SJSA1 (cell line): ENCODE measurements around the gene FGD3. TPM values are rescaled to one million over a fixed set of nuclear protein-coding genes. Genes with fewer than 3 reads are reported as not detected.
A peak's percentile ranks its signal among the peaks of the same experiment; 100 is the strongest.
"Not testable (repeated sequence)": the region's sequence is repeated elsewhere in the genome, so short reads cannot be mapped to it uniquely, and the experiment has no call there.

ENCODE experiments used
- DNase-seq, 2 experiments: peaks; one replicate each; pipeline ENCODE4 v3.0.0-alpha.2; 2015 to 2020; ENCODE audit warnings: low spot score in 2 of 2, low read depth in 1 of 2
- H3K27ac ChIP-seq: fragments of 250-450 bp; sonication (Bioruptor Pico); 2 replicates; pipeline ENCODE4 v1.5.1; 2020; ENCODE audit warnings: mild to moderate bottlenecking, moderate library complexity
- H3K27me3 ChIP-seq: fragments of 250-450 bp; sonication (Bioruptor Pico); replicated peaks from 2 replicates; pipeline ENCODE4 v1.5.1; 2020; ENCODE audit warnings: mild to moderate bottlenecking, moderate library complexity
- H3K36me3 ChIP-seq: fragments of 250-450 bp; sonication (Bioruptor Pico); 2 replicates; pipeline ENCODE4 v1.5.1; 2020; ENCODE audit warnings: mild to moderate bottlenecking
- H3K4me1 ChIP-seq: fragments of 250-450 bp; sonication (Bioruptor Pico); replicated peaks from 2 replicates; pipeline ENCODE4 v1.6.1; 2021; ENCODE audit warnings: mild to moderate bottlenecking
- H3K4me3 ChIP-seq: fragments of 250-450 bp; sonication (Bioruptor Pico); 2 replicates; pipeline ENCODE4 v1.5.1; 2020; ENCODE audit warnings: mild to moderate bottlenecking
- H3K9me3 ChIP-seq: fragments of 250-450 bp; sonication (Bioruptor Pico); replicated peaks from 2 replicates; pipeline ENCODE4 v1.5.1; 2020; ENCODE audit warnings: mild to moderate bottlenecking
- total RNA-seq: library from RNA; depleted of rRNA; stranded (reverse); fragments of >200 nt; shearing (Covaris generic); gene quantifications from 2 replicates; pipeline ENCODE4 v1.2.3, GENCODE V29; 2014

FGD3 gene
- total RNA-seq, 1 experiment from 2014 or later, result not detected

DNA sequence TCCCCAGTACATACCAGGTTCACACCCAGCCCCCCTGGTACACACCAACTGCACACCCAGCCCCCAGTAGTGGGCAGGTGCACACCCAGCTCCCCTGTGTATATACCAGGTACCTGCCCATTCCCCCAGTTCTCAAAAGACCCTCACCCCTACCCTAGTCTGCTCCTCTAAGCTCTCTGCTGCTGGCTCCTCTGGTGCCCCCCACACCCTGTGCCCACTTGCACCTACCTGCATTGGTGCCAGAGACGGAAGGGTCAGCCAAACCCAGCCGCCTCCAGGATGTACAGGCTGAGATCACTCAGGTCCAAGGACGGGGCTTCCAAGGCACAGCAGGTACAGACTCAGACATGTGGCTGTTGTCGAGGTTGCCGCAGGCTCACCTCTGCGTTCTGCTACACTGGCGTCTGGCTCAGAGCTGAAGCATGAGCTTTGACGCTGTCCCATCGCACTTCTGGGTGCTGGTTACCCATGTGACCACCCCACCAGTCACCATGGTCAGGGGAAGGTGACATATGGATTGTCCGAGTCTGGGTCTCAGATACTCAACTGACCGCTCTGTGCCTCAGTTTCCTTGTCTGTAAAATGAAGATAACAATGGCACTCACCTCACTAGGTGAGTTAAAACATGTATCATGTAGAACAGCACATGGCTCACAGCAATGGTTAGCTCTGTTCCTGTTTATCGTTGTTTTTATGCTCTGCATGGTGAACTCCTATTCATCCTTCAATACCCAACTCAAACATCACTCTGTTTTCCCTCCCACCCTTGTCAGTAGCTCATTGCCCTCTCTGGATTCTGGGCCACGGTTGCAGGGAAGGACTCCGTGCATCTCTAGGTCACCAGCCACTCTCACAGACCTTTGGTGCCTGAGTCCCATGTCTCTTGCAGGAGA is 65.9 kb downstream of the FGD3 start:
- H3K27ac ChIP-seq, result no peak overlapping the region
- H3K36me3 ChIP-seq, result no peaks in the 10 kb centered on the region
- H3K4me3 ChIP-seq, result no peak overlapping the region
- H3K27me3 ChIP-seq, result no peaks in the 10 kb centered on the region; the same call in 1 of the 2 replicates
- no peaks in the 10 kb centered on the region for H3K9me3 ChIP-seq
- DNase-seq, result no peak
- no peaks in the 10 kb centered on the region for H3K4me1 ChIP-seq

DNA sequence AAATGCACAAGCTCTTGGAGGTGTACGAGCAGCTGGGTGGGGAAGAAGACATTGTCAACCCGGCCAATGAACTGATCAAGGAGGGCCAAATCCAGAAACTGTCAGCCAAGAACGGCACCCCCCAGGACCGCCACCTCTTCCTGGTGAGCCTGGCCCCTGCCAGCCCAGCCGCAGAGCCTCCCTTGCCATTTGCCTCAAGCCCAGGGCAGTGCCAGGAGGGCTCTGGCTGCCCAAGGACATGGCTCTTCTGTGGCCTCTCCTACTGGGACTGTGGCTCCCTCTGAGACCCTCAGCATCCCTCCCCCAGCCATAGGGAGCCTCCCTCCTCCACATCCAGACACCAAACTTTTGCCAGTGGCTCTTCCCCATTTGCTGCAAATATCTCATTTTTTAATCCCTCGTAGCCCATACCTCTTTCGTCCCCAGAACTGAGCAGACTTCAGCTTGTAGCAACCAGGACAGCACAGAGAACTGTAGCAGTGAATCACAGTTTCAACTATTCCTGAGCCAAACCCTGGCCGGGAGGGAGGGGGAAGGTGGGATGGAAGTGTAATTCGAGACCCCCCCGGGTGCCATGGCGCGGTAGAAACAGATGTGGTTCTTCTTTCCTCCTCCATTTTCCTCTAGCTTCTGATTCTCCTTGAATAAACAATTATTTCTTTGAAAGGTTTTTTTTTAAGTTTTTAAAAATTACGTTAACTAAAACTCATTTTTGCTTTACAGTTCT is 66.7 kb downstream of the FGD3 start:
- H3K9me3 ChIP-seq, result no peaks in the 10 kb centered on the region
- H3K36me3 ChIP-seq, result no peaks in the 10 kb centered on the region
- no peaks in the 10 kb centered on the region for H3K4me1 ChIP-seq

DNA sequence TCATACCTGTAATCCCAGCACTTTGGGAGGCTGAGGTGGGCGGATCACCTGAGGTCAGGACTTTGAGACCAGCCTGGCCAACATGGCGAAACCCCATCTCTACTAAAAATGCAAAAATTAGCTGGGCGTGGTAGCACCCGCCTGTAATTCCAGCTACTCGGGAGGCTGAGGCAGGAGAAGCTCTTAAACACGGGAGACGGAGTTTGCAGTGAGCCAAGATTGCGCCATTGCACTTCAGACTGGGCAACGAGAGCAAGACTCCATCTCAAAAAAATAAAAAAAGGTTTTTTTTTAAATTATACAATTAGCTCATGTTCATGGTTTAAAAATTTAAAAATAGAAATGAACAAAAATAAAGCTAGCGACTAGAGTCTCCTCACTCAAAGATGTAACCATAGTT is 67.9 kb downstream of the FGD3 start:
- DNase-seq, result peak in 1 of 2 experiments; percentile 2
- H3K4me1 ChIP-seq, result not testable (repeated sequence)

More for the DNA sequence above, 66.7 kb downstream of the FGD3 start:
- Histone ChIP-seq H3K27ac (no peak overlapping the region), H3K27me3 (no peaks in the 10 kb centered on the region; the same call in 1 of the 2 replicates), H3K4me3 (no peak overlapping the region)
- peak in 1 of 2 experiments; percentile 31 for DNase-seq

DNA sequence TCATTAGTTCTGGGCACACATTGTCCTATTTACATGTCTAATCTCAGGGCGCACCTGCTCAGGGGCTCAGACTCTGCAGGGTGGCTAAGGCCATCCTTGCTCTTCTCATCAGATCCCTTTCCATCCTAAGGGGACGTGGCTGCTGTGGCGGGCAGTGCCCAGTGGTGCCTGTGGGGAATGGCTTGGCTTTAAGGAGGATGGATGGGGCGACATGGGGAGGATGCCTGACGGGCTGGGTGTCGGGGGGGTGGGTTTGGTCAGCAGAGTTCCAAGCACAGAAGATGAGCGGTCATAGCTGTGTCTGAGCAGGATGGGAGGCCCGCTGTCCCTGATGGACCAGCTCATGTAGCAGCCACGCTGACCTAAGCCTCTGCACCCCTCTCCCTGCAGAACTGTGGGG is 70.3 kb downstream of the FGD3 start:
- DNase-seq, result peak in 1 of 2 experiments; percentile 30
- no peaks in the 10 kb centered on the region for H3K9me3 ChIP-seq

More for the DNA sequence above, 67.9 kb downstream of the FGD3 start:
- not testable (repeated sequence) for H3K9me3 ChIP-seq, H3K4me3 ChIP-seq, H3K36me3 ChIP-seq, H3K27me3 ChIP-seq, H3K27ac ChIP-seq

DNA sequence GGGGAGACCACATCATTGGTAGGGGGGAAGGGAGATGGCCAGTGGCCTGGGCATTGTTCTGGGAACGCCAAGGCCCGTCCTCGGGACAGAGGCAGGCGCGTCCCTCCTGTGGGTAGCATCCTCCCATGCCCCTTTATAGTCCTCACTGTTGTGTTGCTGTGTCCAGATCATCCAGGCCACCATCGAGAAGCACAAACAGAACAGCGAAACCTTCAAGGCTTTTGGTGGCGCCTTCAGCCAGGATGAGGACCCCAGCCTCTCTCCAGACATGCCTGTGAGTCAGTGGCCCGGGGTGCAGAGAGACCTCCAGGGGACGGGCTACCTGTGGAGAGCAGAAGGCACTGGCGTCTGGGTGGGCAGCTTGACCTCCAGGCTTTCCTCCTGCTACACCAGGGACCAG is 72.8 kb downstream of the FGD3 start:
- no peak for DNase-seq
- no peak overlapping the region for H3K4me3 ChIP-seq
- H3K9me3 ChIP-seq, result no peaks in the 10 kb centered on the region
- no peak overlapping the region for H3K27ac ChIP-seq
- H3K27me3 ChIP-seq, result no peaks in the 10 kb centered on the region; the same call in 1 of the 2 replicates
- H3K36me3 ChIP-seq, result no peaks in the 10 kb centered on the region
- no peaks in the 10 kb centered on the region for H3K4me1 ChIP-seq

More for the DNA sequence above, 70.3 kb downstream of the FGD3 start:
- no peaks in the 10 kb centered on the region; the same call in 1 of the 2 replicates for H3K27me3 ChIP-seq
- no peaks in the 10 kb centered on the region for H3K36me3 ChIP-seq
- H3K4me3 ChIP-seq, result no peak overlapping the region
- H3K27ac ChIP-seq, result no peak overlapping the region
- H3K4me1 ChIP-seq, result no peaks in the 10 kb centered on the region

DNA sequence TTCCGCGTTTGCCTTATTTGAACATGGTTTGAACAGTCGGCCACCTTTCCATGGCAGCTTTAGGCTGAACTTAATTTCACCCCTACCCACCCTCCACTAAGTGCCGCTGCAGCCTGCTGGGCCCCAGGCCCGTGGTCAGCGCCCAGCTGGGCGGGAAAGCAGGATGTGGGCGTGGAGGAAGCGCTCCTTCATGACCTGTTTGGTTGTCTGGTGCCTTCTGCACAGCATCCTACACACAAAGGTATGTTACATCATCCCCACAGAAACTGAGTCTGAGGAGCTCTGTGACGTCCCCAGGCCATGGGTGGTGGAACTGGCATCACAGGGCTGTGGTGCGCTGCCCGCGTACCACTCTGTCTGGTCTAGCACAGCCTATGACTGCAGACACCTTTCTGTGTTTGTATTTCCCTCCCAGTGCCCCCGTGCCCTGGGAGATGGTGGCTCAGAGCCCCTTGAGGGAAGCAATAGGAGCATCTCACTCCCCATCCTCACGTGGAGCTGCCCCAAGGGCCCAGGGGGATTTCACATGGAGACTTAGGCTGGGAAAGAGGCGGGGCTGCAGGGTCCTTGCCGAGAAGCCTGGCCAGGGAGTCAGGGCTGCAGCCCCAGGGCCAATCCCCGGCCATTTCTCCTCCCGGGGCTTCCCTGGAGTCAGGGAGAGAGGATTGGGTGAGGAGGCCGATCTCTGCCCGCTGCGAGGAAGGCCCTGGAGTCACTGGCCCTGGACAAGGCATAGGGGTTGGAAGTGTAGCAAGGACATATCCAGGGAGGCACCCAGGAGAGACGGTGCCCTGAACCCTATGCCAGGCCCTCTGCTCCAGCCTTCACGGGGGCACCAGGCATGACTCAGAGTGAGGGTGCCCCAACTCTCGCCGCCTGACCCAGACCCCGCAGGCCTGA is 73.7 kb downstream of the FGD3 start:
- no peak overlapping the region for H3K4me3 ChIP-seq
- no peaks in the 10 kb centered on the region for H3K4me1 ChIP-seq
- H3K9me3 ChIP-seq, result no peaks in the 10 kb centered on the region
- H3K36me3 ChIP-seq, result no peaks in the 10 kb centered on the region
- DNase-seq, result no peak
- H3K27me3 ChIP-seq, result no peaks in the 10 kb centered on the region; the same call in 1 of the 2 replicates
- no peak overlapping the region for H3K27ac ChIP-seq

DNA sequence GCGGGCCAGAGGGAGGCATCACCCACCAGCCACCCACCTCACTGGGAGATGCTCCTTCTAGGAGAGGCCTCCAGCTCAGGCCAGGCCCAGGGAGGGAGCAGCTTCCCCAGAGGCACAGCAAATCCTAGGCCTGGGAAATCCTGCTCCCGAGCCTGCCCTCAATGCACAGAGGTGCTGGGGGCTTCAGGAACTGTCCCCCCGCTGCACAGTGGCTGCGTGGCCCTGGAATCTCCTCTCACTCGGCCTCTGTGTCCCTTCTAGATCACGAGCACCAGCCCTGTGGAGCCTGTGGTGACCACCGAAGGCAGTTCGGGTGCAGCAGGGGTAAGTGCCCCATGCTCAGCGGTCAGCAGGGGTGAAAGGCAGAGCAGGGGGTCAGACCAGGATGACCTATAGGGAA is 74.7 kb downstream of the FGD3 start:
- H3K27ac ChIP-seq, result no peak overlapping the region
- H3K36me3 ChIP-seq, result no peaks in the 10 kb centered on the region
- DNase-seq, result no peak
- no peaks in the 10 kb centered on the region for H3K4me1 ChIP-seq
- no peaks in the 10 kb centered on the region for H3K9me3 ChIP-seq
- no peaks in the 10 kb centered on the region; the same call in 1 of the 2 replicates for H3K27me3 ChIP-seq
- no peak overlapping the region for H3K4me3 ChIP-seq

DNA sequence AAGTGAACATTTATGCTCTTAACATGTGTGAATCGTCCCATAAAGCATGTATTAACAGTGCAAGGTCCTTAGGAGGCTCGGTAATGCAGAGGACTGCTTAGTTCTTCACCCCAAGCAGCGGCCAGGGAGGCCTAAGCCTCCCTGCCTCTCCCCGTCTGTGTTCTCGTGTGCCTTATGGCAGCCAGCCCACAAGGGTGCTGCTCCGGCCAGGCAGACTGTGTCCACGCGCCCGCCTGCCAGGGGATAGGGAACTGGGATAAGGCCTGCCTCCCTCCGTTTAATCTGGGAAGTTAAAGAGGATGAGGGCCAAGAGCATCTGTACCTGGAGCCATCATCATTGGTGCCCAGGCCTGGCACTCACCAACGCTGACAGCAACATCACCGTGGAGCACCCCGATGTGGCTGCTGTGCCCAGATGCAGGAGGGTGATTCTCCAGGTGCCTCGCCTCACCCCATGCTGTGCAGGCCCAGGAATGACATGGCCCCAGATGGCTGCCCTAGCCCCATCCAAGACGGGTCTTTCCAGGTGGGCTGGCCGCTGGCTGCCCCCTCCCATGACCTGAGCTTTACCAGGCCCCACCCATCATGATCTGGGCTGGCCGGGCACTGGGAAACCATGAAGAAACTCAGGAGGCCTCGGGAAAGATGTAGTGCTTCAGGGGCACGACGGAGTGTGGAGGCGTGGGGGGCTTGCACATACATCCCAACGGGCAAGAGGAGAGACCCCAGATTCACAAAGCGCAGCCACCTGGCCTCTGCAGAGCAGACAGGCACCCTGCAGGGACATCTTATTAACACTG is 75.6 kb downstream of the FGD3 start:
- Histone ChIP-seq H3K27ac (no peak overlapping the region), H3K9me3 (no peaks in the 10 kb centered on the region), H3K27me3 (no peaks in the 10 kb centered on the region; the same call in 1 of the 2 replicates), H3K4me1 (no peaks in the 10 kb centered on the region), H3K36me3 (no peaks in the 10 kb centered on the region), H3K4me3 (no peak overlapping the region)
- no peak for DNase-seq

DNA sequence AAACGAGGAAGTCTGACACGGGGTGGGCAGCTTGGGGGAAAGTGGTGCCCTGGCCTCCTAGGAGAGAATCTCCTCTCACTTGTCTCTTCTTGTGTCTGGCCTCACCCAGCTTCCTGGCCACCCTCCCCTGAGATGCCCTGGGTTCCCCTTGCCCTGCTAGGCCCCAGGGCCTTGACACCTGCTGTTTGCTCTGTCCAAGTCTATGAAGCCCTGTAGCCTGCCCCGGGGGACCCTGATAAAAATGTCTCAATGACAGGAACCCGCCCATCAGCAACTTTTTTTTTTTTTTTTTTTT is 76.1 kb downstream of the FGD3 start:
- no peak for DNase-seq
- no peak overlapping the region for H3K4me3 ChIP-seq
- H3K27me3 ChIP-seq, result no peaks in the 10 kb centered on the region; the same call in 1 of the 2 replicates
- H3K36me3 ChIP-seq, result no peaks in the 10 kb centered on the region
- no peak overlapping the region for H3K27ac ChIP-seq
- H3K9me3 ChIP-seq, result no peaks in the 10 kb centered on the region
- H3K4me1 ChIP-seq, result no peaks in the 10 kb centered on the region

DNA sequence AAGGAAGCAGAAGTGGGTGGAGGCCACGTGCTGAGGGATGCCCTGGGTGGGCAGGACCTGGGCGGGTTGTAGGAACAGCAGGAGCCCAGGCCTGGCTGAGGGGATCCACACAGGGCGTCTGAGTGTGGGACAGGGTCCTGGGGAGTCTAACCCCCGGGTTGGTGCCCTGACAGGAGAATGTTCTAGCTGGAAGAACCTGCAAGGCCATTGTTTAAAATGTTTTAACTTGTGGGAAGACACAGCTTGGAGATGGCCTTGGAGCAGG is 77.3 kb downstream of the FGD3 start:
- H3K27ac ChIP-seq, result no peak overlapping the region
- DNase-seq, result no peak
- no peaks in the 10 kb centered on the region for H3K27me3 ChIP-seq
- no peaks in the 10 kb centered on the region for H3K4me1 ChIP-seq
- H3K4me3 ChIP-seq, result no peak overlapping the region
- no peaks in the 10 kb centered on the region for H3K9me3 ChIP-seq
- no peaks in the 10 kb centered on the region for H3K36me3 ChIP-seq

DNA sequence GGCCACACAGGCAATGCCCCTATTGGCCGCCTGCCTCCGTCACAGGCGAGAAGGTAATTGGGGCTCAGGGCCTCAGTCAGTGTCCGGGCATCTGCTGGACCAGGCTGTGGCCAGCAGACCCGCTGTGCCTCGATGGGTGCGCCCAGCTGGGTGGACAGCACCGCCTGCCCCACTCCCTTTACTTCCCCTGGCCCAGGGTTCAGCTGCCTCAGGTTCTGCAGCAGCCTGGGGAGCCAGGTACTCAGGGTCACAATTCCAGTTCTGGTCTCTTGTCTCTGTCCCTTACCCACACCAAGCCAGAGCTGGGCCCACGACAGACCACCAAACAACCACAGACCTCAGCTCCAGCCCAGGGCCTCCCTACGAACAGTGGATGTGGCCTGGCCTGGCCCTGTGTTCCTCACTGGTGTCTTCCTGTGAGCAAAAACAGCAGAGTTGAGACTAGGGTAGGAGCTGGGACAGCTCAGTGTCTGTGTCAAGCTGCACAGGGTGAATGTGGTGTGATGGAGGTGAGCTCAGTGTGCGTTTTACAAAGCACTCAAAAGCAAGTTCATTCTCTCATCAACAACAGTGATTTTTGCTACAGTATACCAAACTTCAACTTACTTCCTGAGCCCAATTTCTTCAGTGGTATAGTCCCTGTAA is 77.8 kb downstream of the FGD3 start:
- no peak for DNase-seq
- Histone ChIP-seq H3K27me3 (no peaks in the 10 kb centered on the region), H3K27ac (no peak overlapping the region), H3K36me3 (no peaks in the 10 kb centered on the region), H3K4me3 (no peak overlapping the region), H3K4me1 (no peaks in the 10 kb centered on the region), H3K9me3 (no peaks in the 10 kb centered on the region)

DNA sequence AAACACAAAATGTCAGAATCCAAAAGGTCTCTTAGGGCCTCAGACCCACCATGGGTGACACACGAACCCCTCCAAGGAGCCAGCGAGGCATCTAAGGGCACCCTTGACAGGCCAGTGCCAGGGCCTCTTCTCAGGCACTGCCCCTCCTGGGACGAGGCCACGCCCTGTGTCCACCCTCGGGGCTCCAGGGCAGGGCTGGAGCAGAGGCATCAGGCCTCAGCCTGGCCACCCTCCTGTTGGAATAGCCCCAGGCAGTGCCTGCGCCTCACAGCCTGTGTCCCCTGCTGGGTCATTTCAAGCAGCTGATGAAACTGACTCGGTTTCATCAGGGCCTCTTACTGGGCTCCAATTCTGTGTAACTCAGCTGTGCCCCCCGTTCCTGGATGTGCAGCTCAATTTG is 78.4 kb downstream of the FGD3 start:
- Histone ChIP-seq H3K36me3 (no peaks in the 10 kb centered on the region), H3K9me3 (no peaks in the 10 kb centered on the region)
- DNase-seq, result no peak

DNA sequence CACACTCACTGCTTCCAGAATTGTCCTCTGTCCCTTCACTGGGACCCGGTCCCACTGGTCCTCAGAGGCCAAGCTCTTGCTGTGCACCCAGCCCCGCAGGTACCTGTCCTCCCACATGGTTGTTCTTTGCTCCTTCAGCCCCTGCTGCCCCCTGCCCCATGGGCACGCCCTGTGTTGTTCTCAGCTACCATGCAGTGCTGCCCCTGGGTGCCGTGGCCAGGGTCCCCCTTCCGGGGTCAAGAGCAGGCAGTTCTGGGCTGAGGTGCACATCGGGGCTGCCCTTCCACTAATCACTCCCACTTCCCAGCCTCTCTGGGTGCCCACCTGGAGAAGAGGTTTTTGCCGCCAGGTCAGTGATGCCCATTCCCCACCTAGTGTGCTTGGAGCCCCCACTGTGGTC is 79.3 kb downstream of the FGD3 start:
- Histone ChIP-seq H3K9me3 (no peaks in the 10 kb centered on the region), H3K4me3 (no peak overlapping the region), H3K27ac (no peak overlapping the region), H3K27me3 (no peaks in the 10 kb centered on the region; the same call in 1 of the 2 replicates), H3K36me3 (no peaks in the 10 kb centered on the region), H3K4me1 (no peaks in the 10 kb centered on the region)
- DNase-seq, result no peak

More for the DNA sequence above, 78.4 kb downstream of the FGD3 start:
- H3K27me3 ChIP-seq, result no peaks in the 10 kb centered on the region
- no peak overlapping the region for H3K4me3 ChIP-seq
- no peak overlapping the region for H3K27ac ChIP-seq
- no peaks in the 10 kb centered on the region for H3K4me1 ChIP-seq
